Trophoblast cell (in vitro differentiated cells and primary cell): ENCODE measurements around the gene AURKB.

Experiments
- DNase-seq, 2 donors: peaks; one replicate each; pipeline ENCODE4 v3.0.0-alpha.2; 2016
- H2AFZ ChIP-seq: 2 replicates; pipeline ENCODE4 v1.6.1; 2013; ENCODE audit warnings: low read length, moderate library complexity, mild to moderate bottlenecking; ENCODE audit not compliant: insufficient read depth, poor library complexity
- H2AK5ac ChIP-seq: 2 replicates; pipeline ENCODE4 v1.6.1; 2013; ENCODE audit warnings: mild to moderate bottlenecking, low read length
- H2BK120ac ChIP-seq: 2 replicates; pipeline ENCODE4 v1.6.1; 2013; ENCODE audit warnings: low read length, mild to moderate bottlenecking, moderate library complexity; ENCODE audit not compliant: insufficient read depth, poor library complexity
- H2BK12ac ChIP-seq: 2 replicates; pipeline ENCODE4 v1.6.1; 2013; ENCODE audit warnings: mild to moderate bottlenecking, low read length, moderate library complexity
- H2BK5ac ChIP-seq: 2 replicates; pipeline ENCODE4 v1.6.1; 2013; ENCODE audit warnings: low read length, low read depth, moderate library complexity, mild to moderate bottlenecking; ENCODE audit not compliant: poor library complexity
- H3K14ac ChIP-seq: 2 replicates; pipeline ENCODE4 v1.6.1; 2013; ENCODE audit warnings: mild to moderate bottlenecking, low read length
- H3K18ac ChIP-seq: 2 replicates; pipeline ENCODE4 v1.6.1; 2013; ENCODE audit warnings: mild to moderate bottlenecking, low read length
- H3K23ac ChIP-seq: 2 replicates; pipeline ENCODE4 v1.6.1; 2013; ENCODE audit warnings: low read length
- H3K27ac ChIP-seq: 2 replicates; pipeline ENCODE4 v1.5.1; 2013; ENCODE audit warnings: low read depth, mild to moderate bottlenecking, inconsistent platforms, low read length, moderate library complexity
- H3K27me3 ChIP-seq: 2 replicates; pipeline ENCODE4 v1.6.1; 2013; ENCODE audit warnings: inconsistent platforms, mild to moderate bottlenecking, low read length, moderate library complexity; ENCODE audit not compliant: insufficient read depth
- H3K36me3 ChIP-seq, 2 experiments: 1 replicate in 1 of 2; 2 replicates in 1 of 2; pipeline ENCODE4 v1.6.1; 2013; ENCODE audit warnings: low read length in 2 of 2, mild to moderate bottlenecking in 2 of 2, moderate library complexity in 1 of 2; ENCODE audit not compliant: insufficient read depth in 2 of 2, control insufficient read depth in 1 of 2
- H3K4ac ChIP-seq: 2 replicates; pipeline ENCODE4 v1.6.1; 2013; ENCODE audit warnings: low read depth, mild to moderate bottlenecking, low read length, moderate library complexity
- H3K4me1 ChIP-seq, 2 experiments: 1 replicate in 1 of 2; 2 replicates in 1 of 2; pipeline ENCODE4 v1.6.1; 2013; ENCODE audit warnings: low read length in 2 of 2, mild to moderate bottlenecking in 2 of 2, moderate library complexity in 1 of 2; ENCODE audit not compliant: insufficient read depth in 2 of 2, control insufficient read depth in 1 of 2
- H3K4me2 ChIP-seq: 2 replicates; pipeline ENCODE4 v1.6.1; 2013; ENCODE audit warnings: inconsistent platforms, mild to moderate bottlenecking, low read length, moderate library complexity
- H3K4me3 ChIP-seq: 2 replicates; pipeline ENCODE4 v1.5.1; 2013; ENCODE audit warnings: mild to moderate bottlenecking, low read depth, low read length, inconsistent platforms
- H3K79me1 ChIP-seq: one replicate; pipeline ENCODE4 v1.6.1; 2013; ENCODE audit warnings: low read length
- H3K79me2 ChIP-seq: 2 replicates; pipeline ENCODE4 v1.6.1; 2013; ENCODE audit warnings: low read length, mild to moderate bottlenecking; ENCODE audit not compliant: control insufficient read depth, insufficient read depth, poor library complexity
- H3K9ac ChIP-seq: 2 replicates; pipeline ENCODE4 v1.6.1; 2013; ENCODE audit warnings: mild to moderate bottlenecking, low read length
- H3K9me3 ChIP-seq: 2 replicates; pipeline ENCODE4 v1.6.1; 2013; ENCODE audit warnings: low read depth, mild to moderate bottlenecking, control low read depth, inconsistent platforms, low read length; ENCODE audit not compliant: insufficient read depth
- H4K12ac ChIP-seq: 2 replicates; pipeline ENCODE4 v1.6.1; 2013; ENCODE audit warnings: low read depth, mild to moderate bottlenecking, low read length, moderate library complexity
- H4K8ac ChIP-seq: 2 replicates; pipeline ENCODE4 v1.6.1; 2013; ENCODE audit warnings: low read depth, mild to moderate bottlenecking, low read length, moderate library complexity
- H4K91ac ChIP-seq: one replicate; pipeline ENCODE4 v1.6.1; 2013; ENCODE audit warnings: low read depth, mild to moderate bottlenecking, low read length, moderate library complexity
- WGBS: extraction: QIAGEN DNeasy Blood & Tissue Kit; methylation state at CpG from one replicate; pipeline ENCODE4 v1.1.7; 2013; ENCODE audit warnings: missing lambda C conversion rate; ENCODE audit not compliant: insufficient read length, insufficient coverage; ENCODE audit errors: extremely low coverage; 5-methylcytosine and 5-hydroxymethylcytosine counted together

The AURKB gene

DNA sequence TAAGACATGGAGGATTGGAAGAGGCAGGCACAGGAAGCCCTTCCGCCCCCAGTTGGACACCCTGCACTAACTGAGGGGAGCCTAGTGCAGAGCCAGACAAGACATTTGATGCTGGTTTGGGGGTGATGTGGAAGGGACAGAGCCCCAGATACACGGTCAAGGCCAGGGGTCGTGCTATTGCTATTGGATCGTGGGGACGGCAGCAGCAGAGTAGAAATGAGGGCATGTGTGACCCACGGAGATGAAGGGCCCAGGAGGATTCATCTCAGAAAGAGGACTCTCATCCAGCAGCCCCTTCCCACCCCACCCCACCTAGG is 45.6 kb downstream of the AURKB start:
- Histone ChIP-seq H3K14ac (no peak overlapping the region), H3K79me2 (peaks cover 14% of the 10 kb centered on the region), H4K91ac (no peak overlapping the region), H3K4me1 (peaks cover 18 to 22% of the 10 kb centered on the region in 2 experiments), H4K12ac (no peak overlapping the region), H3K27ac (no peak overlapping the region), H2AFZ (no peak overlapping the region), H3K4me2 (no peak overlapping the region), H2BK5ac (no peak overlapping the region), H3K79me1 (peaks cover 14% of the 10 kb centered on the region), H3K4ac (no peak overlapping the region), H3K18ac (no peak overlapping the region), H3K4me3 (no peak overlapping the region), H4K8ac (no peak overlapping the region), H3K9ac (no peak overlapping the region), H3K23ac (no peak overlapping the region), H3K36me3 (peaks cover 10 to 16% of the 10 kb centered on the region in 2 experiments), H3K9me3 (peaks cover 5% of the 10 kb centered on the region), H2BK12ac (no peak overlapping the region), H2BK120ac (no peak overlapping the region), H2AK5ac (no peak overlapping the region), H3K27me3 (no peaks in the 10 kb centered on the region)
- WGBS = no CpG with 5 or more reads among the region's 6 CpGs
- DNase-seq = no peak

- H4K91ac ChIP-seq = peak overlapping the region; percentile 25
- H3K79me1 ChIP-seq = peaks cover 14% of the 10 kb centered on the region
- H2BK12ac ChIP-seq = no peak overlapping the region
- no peak overlapping the region for H3K9ac ChIP-seq
- H4K8ac ChIP-seq = no peak overlapping the region
- peak overlapping the region; percentile 30 for H2AFZ ChIP-seq
- peak overlapping the region; percentile 2 for H3K27ac ChIP-seq
- H3K14ac ChIP-seq = no peak overlapping the region
- peak overlapping the region; percentile 1 for H3K4me2 ChIP-seq
- WGBS = no CpG with 5 or more reads among the region's 13 CpGs
- H3K27me3 ChIP-seq = no peaks in the 10 kb centered on the region
- no peak overlapping the region for H2AK5ac ChIP-seq
- DNase-seq = no peak
- H3K23ac ChIP-seq = no peak overlapping the region
- H3K4me3 ChIP-seq = no peak overlapping the region
- H3K36me3 ChIP-seq = peaks cover 15 to 21% of the 10 kb centered on the region in 2 experiments
- no peak overlapping the region for H3K4ac ChIP-seq
- H3K4me1 ChIP-seq = peaks cover 18 to 22% of the 10 kb centered on the region in 2 experiments
- H3K18ac ChIP-seq = no peak overlapping the region
- H2BK120ac ChIP-seq = no peak overlapping the region
- H4K12ac ChIP-seq = no peak overlapping the region
- peaks cover 14% of the 10 kb centered on the region for H3K79me2 ChIP-seq
- peaks cover 5% of the 10 kb centered on the region for H3K9me3 ChIP-seq
- H2BK5ac ChIP-seq = no peak overlapping the region
Observed at GRCh38 chr17:8163978-8164814, 46.2 kb downstream of the AURKB start.

DNA sequence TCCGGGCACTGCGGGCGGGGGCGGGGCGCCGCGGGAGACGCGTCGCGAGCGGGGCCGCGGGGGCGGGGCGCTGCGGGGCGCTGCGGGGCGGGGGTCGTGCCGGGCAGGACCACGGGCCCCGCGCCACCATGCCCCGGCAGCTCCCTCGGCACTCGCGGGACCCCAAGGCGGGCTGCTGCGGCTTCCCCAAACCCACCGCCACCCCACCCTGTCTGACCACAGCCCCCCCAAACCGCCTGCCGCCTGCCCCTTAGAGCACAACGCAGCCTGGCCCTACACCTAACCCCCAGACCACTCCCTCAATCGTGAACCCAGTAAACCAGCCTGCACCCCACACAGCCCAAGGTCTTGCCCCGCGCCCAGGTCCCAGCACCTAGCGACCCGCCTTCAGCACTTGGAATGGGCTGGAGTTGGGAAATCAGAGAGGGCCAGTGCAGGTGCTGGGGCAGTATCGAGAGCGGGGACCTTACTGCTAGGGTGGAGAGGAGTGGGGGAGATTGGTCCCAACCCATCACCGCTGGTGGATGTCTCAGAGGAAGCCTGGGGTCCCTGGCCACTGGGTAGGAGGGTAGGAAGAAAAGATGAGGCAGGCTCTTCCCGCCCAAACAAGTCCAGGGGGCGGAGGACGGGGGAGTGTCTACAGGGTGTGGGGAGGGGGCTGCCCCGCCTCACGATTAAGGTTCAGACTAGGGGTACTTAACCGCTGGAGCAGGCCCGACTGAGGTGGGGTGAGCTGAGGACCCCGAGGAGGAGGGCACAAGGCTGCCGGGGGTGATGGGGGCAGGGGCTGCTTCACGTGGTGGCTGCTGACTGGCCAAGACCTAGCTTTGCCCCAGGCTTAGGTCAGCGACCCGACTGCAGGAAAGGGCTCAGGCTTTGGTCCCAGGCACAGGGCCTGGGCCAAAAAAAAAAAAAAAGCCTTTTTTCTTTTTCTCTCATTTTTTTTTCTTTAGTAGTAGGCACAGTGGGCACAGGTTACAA is 47.1 kb downstream of the AURKB start:
- Histone ChIP-seq H3K79me1 (peaks cover 14% of the 10 kb centered on the region), H4K8ac (peak overlapping the region; percentile 98), H3K79me2 (peaks cover 14% of the 10 kb centered on the region), H3K36me3 (peaks cover 15 to 24% of the 10 kb centered on the region in 2 experiments), H2BK12ac (peak overlapping the region; percentile 79), H3K14ac (peak overlapping the region; percentile 97), H4K91ac (peak overlapping the region; percentile 98), H3K4me3 (peak overlapping the region; percentile 94), H2BK120ac (peak overlapping the region; percentile 87), H3K27ac (peak overlapping the region; percentile 37), H3K4me1 (peaks cover 18 to 22% of the 10 kb centered on the region in 2 experiments), H3K9ac (peak overlapping the region; percentile 10), H4K12ac (peak overlapping the region; percentile 97), H2AFZ (peak overlapping the region; percentile 97), H3K23ac (no peak overlapping the region), H3K18ac (peak overlapping the region; percentile 99), H3K4ac (peak overlapping the region; percentile 77), H2AK5ac (peak overlapping the region; percentile 90), H3K27me3 (no peaks in the 10 kb centered on the region), H3K4me2 (peak overlapping the region; percentile 67), H2BK5ac (peak overlapping the region; percentile 79), H3K9me3 (peaks cover 5% of the 10 kb centered on the region)
- DNase-seq = peak; percentile 33 to 59
- no CpG with 5 or more reads among the region's 55 CpGs for WGBS

DNA sequence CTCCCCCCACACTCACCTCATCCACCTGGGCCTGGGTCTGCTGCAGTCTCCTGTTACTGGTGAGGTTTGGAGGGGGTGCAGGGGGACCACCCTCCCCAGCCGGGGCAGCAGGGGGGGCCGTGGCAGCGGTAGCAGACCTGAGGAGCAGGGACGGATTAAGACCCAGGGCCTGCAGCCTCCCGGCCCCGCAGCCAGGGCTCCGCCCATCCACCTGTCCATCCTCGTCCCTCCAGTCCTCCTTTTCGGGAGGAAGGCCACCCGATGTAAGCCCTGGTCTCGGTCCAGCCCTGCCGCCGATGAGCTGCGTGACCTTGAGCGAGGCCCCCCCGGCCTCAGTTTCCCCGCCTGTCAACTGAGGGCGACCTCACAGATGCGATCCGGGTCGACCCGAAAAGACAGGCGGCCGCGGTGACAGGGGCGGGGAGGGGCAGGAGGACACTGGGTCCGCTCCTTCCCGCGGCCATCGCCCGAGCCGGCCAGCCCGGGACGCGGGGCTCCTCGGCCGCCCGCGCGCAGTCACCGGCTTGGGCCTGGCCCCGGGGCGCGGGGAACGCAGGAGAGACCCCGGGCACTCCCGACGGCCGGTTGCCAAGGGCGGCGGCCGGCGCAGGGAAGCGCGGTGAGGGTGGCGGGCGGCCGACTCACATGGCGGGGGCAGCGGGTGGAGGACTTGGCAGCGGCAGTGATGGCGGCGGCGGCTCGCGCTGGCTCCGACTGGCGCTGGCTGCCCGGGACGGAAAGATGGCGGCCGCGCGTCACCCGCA is 48.0 kb downstream of the AURKB start, which contains the start of gene VAMP2:
TSS of gene VAMP2 (minus strand) at position 716 of the 764 bp plus-strand sequence. CDS start at position 647, 69 bp downstream.
- DNase-seq = peak; percentile 69 to 85
- no CpG with 5 or more reads among the region's 75 CpGs for WGBS
- Histone ChIP-seq H3K9ac (peak within 1 kb of the TSS; percentile 82), H3K18ac (peak within 1 kb of the TSS; percentile 99), H3K9me3 (peaks cover 5% of the 10 kb centered on the region), H3K79me2 (peaks cover 14% of the 10 kb centered on the region), H3K36me3 (peaks cover 15 to 25% of the 10 kb centered on the region in 2 experiments), H3K14ac (peak within 1 kb of the TSS; percentile 97), H2BK5ac (peak within 1 kb of the TSS; percentile 91), H3K4me1 (peaks cover 18 to 22% of the 10 kb centered on the region in 2 experiments), H3K4me3 (peak within 1 kb of the TSS; percentile 94), H2BK120ac (peak within 1 kb of the TSS; percentile 95), H3K27ac (peak within 1 kb of the TSS; percentile 61), H2AK5ac (peak within 1 kb of the TSS; percentile 90), H2AFZ (peak within 1 kb of the TSS; percentile 97), H3K4me2 (peak within 1 kb of the TSS; percentile 95), H3K23ac (peak within 1 kb of the TSS; percentile 83), H4K12ac (peak within 1 kb of the TSS; percentile 97), H4K8ac (peak within 1 kb of the TSS; percentile 98), H2BK12ac (peak within 1 kb of the TSS; percentile 79), H3K27me3 (no peaks in the 10 kb centered on the region), H3K4ac (peak within 1 kb of the TSS; percentile 93), H4K91ac (peak within 1 kb of the TSS; percentile 98), H3K79me1 (peaks cover 14% of the 10 kb centered on the region)
